NCI-H2107 (cell line): Measurements from ENCODE around the gene EHBP1.

ENCODE experiments used
- DNase-seq: peaks from one replicate; lab custom pipeline; 2025; lab: John Stamatoyannopoulos, UW

The EHBP1 gene

GRCh38 chr2:62705007-62705829 lies at the start of gene EHBP1:
Gene EHBP1 (plus strand): TSS chr2:62705713. CDS start chr2:62707192, 1,479 bp downstream.
- peak; percentile 96 for DNase-seq

- DNase-seq, result no peak
These were observed 47.7 kb upstream of the EHBP1 start for GRCh38 chr2:62657783-62658182.

GRCh38 chr2:62658891-62659290 lies 46.6 kb upstream of the EHBP1 start:
- DNase-seq, result no peak

GRCh38 chr2:62660087-62660486 lies 45.4 kb upstream of the EHBP1 start:
- no peak for DNase-seq

GRCh38 chr2:62660582-62661262 lies 44.8 kb upstream of the EHBP1 start:
- DNase-seq, result no peak

GRCh38 chr2:62661263-62661635 lies 44.3 kb upstream of the EHBP1 start:
- DNase-seq, result no peak

- no peak for DNase-seq
These were observed 43.4 kb upstream of the EHBP1 start for GRCh38 chr2:62662131-62662530.

GRCh38 chr2:62662554-62662953 lies 43.0 kb upstream of the EHBP1 start:
- DNase-seq, result no peak

- no peak for DNase-seq
These were observed 42.1 kb upstream of the EHBP1 start for GRCh38 chr2:62663411-62663810.

GRCh38 chr2:62663920-62664795 lies 41.4 kb upstream of the EHBP1 start:
- DNase-seq, result no peak

GRCh38 chr2:62665446-62665845 lies 40.1 kb upstream of the EHBP1 start:
- no peak for DNase-seq

GRCh38 chr2:62669180-62669579 lies 36.3 kb upstream of the EHBP1 start:
- no peak for DNase-seq

GRCh38 chr2:62672601-62673000 lies 32.9 kb upstream of the EHBP1 start:
- no peak for DNase-seq

GRCh38 chr2:62675062-62675461 lies 30.5 kb upstream of the EHBP1 start:
- no peak for DNase-seq

- no peak for DNase-seq
These were observed 20.3 kb upstream of the EHBP1 start for GRCh38 chr2:62685256-62685655.

- no peak for DNase-seq
These were observed 19.4 kb upstream of the EHBP1 start for GRCh38 chr2:62686012-62686685.

- no peak for DNase-seq
These were observed 17.9 kb upstream of the EHBP1 start for GRCh38 chr2:62687636-62688035.

- DNase-seq, result no peak
These were observed 16.7 kb upstream of the EHBP1 start for GRCh38 chr2:62688771-62689170.

- no peak for DNase-seq
These were observed 14.3 kb upstream of the EHBP1 start for GRCh38 chr2:62691186-62691585.

GRCh38 chr2:62692225-62692624 lies 13.3 kb upstream of the EHBP1 start:
- DNase-seq, result no peak

GRCh38 chr2:62698653-62699052 lies 6.9 kb upstream of the EHBP1 start:
- no peak for DNase-seq

- no peak for DNase-seq
These were observed 883 bp upstream of the EHBP1 start for GRCh38 chr2:62704654-62705006.
